HG02798 (cell line): ENCODE measurements around the gene ANKK1.

Source experiments
- ATAC-seq: cut with Tn5 transposase; IDR thresholded peaks from one replicate; pipeline ENCODE4 v1.9.1; 2021; ENCODE audit warnings: mild to moderate bottlenecking; ENCODE audit not compliant: unreplicated experiment, poor library complexity

ANKK1 gene

GRCh38 chr11:113387605-113388211 lies at the start of gene ANKK1:
Gene ANKK1, plus strand, starts transcription at chr11:113387779. Its CDS starts 106 bp downstream, at chr11:113387885.
- no peak for ATAC-seq

- ATAC-seq: no peak
Observed at GRCh38 chr11:113338730-113339129, 48.8 kb upstream of the ANKK1 start.

GRCh38 chr11:113339929-113340589 lies 47.5 kb upstream of the ANKK1 start:
- ATAC-seq: no peak

GRCh38 chr11:113341388-113342165 lies 46.0 kb upstream of the ANKK1 start:
- no peak for ATAC-seq

GRCh38 chr11:113345978-113346377 lies 41.6 kb upstream of the ANKK1 start:
- ATAC-seq: no peak

GRCh38 chr11:113349528-113349927 lies 38.1 kb upstream of the ANKK1 start:
- ATAC-seq: no peak

GRCh38 chr11:113350336-113351067 lies 37.1 kb upstream of the ANKK1 start:
- ATAC-seq: no peak

GRCh38 chr11:113351068-113351450 lies 36.5 kb upstream of the ANKK1 start:
- no peak for ATAC-seq

GRCh38 chr11:113351480-113351879 lies 36.1 kb upstream of the ANKK1 start:
- no peak for ATAC-seq

GRCh38 chr11:113356203-113356602 lies 31.4 kb upstream of the ANKK1 start:
- no peak for ATAC-seq

- ATAC-seq: no peak
Observed at GRCh38 chr11:113363406-113363805, 24.2 kb upstream of the ANKK1 start.

GRCh38 chr11:113363996-113364641 lies 23.5 kb upstream of the ANKK1 start:
- no peak for ATAC-seq

GRCh38 chr11:113365895-113366294 lies 21.7 kb upstream of the ANKK1 start:
- no peak for ATAC-seq

- no peak for ATAC-seq
Observed at GRCh38 chr11:113369411-113369810, 18.2 kb upstream of the ANKK1 start.

GRCh38 chr11:113370634-113371033 lies 16.9 kb upstream of the ANKK1 start:
- no peak for ATAC-seq

- no peak for ATAC-seq
Observed at GRCh38 chr11:113372309-113372708, 15.3 kb upstream of the ANKK1 start.

GRCh38 chr11:113373306-113373705 lies 14.3 kb upstream of the ANKK1 start:
- ATAC-seq: no peak

- ATAC-seq: no peak
Observed at GRCh38 chr11:113373981-113374560, 13.5 kb upstream of the ANKK1 start.

- ATAC-seq: no peak
Observed at GRCh38 chr11:113375402-113375801, 12.2 kb upstream of the ANKK1 start.

GRCh38 chr11:113376156-113376555 lies 11.4 kb upstream of the ANKK1 start:
- ATAC-seq: peak; percentile 81
